SK-N-SH treated with all-trans-retinoic acid at 6 μM for 48 hours (cell line): Measurements from ENCODE around the gene PRKAR1B.

Experiments
- ATAC-seq: fragments of 200-7000 bp; cut with Tn5 transposase; 3 replicates; pipeline ENCODE4 v1.9.1; 2020; ENCODE audit warnings: mild to moderate bottlenecking, moderate library complexity
- ARNTL ChIP-seq: fragments of 450-650 bp; formaldehyde crosslinking; IDR thresholded peaks from 2 replicates; pipeline ENCODE4 v1.5.0; 2020; ENCODE audit warnings: low read depth, mild to moderate bottlenecking, moderate library complexity, borderline replicate concordance
- BACH2 ChIP-seq: fragments of 250-450 bp; sonication (Bioruptor Pico); IDR thresholded peaks from 2 replicates; pipeline ENCODE4 v1.9.0; 2021; ENCODE audit warnings: mild to moderate bottlenecking, borderline replicate concordance
- CREB5 ChIP-seq: fragments of 250-450 bp; sonication (Bioruptor Pico); IDR thresholded peaks from 2 replicates; pipeline ENCODE4 v1.5.1; 2020; ENCODE audit warnings: low read depth, mild to moderate bottlenecking, moderate library complexity
- CSDC2 ChIP-seq: fragments of 250-450 bp; sonication (Bioruptor Pico); IDR thresholded peaks from 2 replicates; pipeline ENCODE4 v1.5.0; 2020; ENCODE audit warnings: mild to moderate bottlenecking, moderate library complexity
- CSRNP3 ChIP-seq: fragments of 250-450 bp; sonication (Bioruptor Pico); IDR thresholded peaks from 2 replicates; pipeline ENCODE4 v1.5.1; 2021; ENCODE audit warnings: mild to moderate bottlenecking, moderate library complexity
- ESRRG ChIP-seq: fragments of 250-450 bp; sonication (Bioruptor Pico); IDR thresholded peaks from 2 replicates; pipeline ENCODE4 v1.6.1; 2021; ENCODE audit warnings: mild to moderate bottlenecking
- GLIS3 ChIP-seq: fragments of 250-450 bp; sonication (Bioruptor Pico); IDR thresholded peaks from 2 replicates; pipeline ENCODE4 v1.5.0; 2020; ENCODE audit warnings: mild to moderate bottlenecking, moderate library complexity
- OSR1 ChIP-seq: fragments of 250-450 bp; sonication (Bioruptor Pico); IDR thresholded peaks from 2 replicates; pipeline ENCODE4 v1.8.0; 2022; ENCODE audit warnings: moderate library complexity, mild to moderate bottlenecking, inconsistent platforms
- PATZ1 ChIP-seq: fragments of 250-450 bp; sonication (Bioruptor Pico); IDR thresholded peaks from 2 replicates; pipeline ENCODE4 v1.8.0; 2020; ENCODE audit warnings: mild to moderate bottlenecking, moderate library complexity, borderline replicate concordance
- POU6F1 ChIP-seq: fragments of 250-450 bp; sonication (Bioruptor Pico); IDR thresholded peaks from 2 replicates; pipeline ENCODE4 v1.8.0; 2021; ENCODE audit warnings: low read depth, mild to moderate bottlenecking, moderate library complexity, borderline replicate concordance
- PPARA ChIP-seq: fragments of 250-450 bp; sonication (Bioruptor Pico); IDR thresholded peaks from 2 replicates; pipeline ENCODE4 v1.5.0; 2020; ENCODE audit warnings: mild to moderate bottlenecking, borderline replicate concordance
- RARB ChIP-seq: fragments of 250-450 bp; sonication (Bioruptor Pico); IDR thresholded peaks from 2 replicates; pipeline ENCODE4 v1.8.0; 2021; ENCODE audit warnings: mild to moderate bottlenecking, moderate library complexity
- SNAI2 ChIP-seq: fragments of 250-450 bp; sonication (Bioruptor Pico); IDR thresholded peaks from 2 replicates; pipeline ENCODE4 v1.5.0; 2020; ENCODE audit warnings: mild to moderate bottlenecking, moderate library complexity
- TCF4 ChIP-seq: fragments of 250-450 bp; sonication (Bioruptor Pico); IDR thresholded peaks from 2 replicates; pipeline ENCODE4 v1.8.0; 2021; ENCODE audit warnings: mild to moderate bottlenecking, moderate library complexity, borderline replicate concordance
- TOX ChIP-seq: fragments of 250-450 bp; sonication (Bioruptor Pico); IDR thresholded peaks from 2 replicates; pipeline ENCODE4 v1.8.0; 2021; ENCODE audit warnings: mild to moderate bottlenecking, moderate library complexity, borderline replicate concordance
- TSHZ2 ChIP-seq: fragments of 250-450 bp; sonication (Bioruptor Pico); IDR thresholded peaks from 2 replicates; pipeline ENCODE4 v1.5.0; 2020; ENCODE audit warnings: mild to moderate bottlenecking, moderate library complexity
- ZC3H10 ChIP-seq: fragments of 250-450 bp; sonication (Bioruptor Pico); IDR thresholded peaks from 2 replicates; pipeline ENCODE4 v1.5.1; 2021; ENCODE audit warnings: mild to moderate bottlenecking, moderate library complexity
- ZFP3 ChIP-seq: fragments of 250-450 bp; sonication (Bioruptor Pico); IDR thresholded peaks from 2 replicates; pipeline ENCODE4 v1.5.0; 2020; ENCODE audit warnings: mild to moderate bottlenecking, moderate library complexity
- ZNF565 ChIP-seq: fragments of 450-650 bp; formaldehyde crosslinking; conservative IDR thresholded peaks from 2 replicates; pipeline ENCODE4 v1.5.0; 2020; ENCODE audit warnings: low read depth, mild to moderate bottlenecking, moderate library complexity
- ZNF70 ChIP-seq: fragments of 450-650 bp; formaldehyde crosslinking; IDR thresholded peaks from 2 replicates; pipeline ENCODE4 v1.5.0; 2020; ENCODE audit warnings: mild to moderate bottlenecking, moderate library complexity
- ZNF8 ChIP-seq: fragments of 450-650 bp; formaldehyde crosslinking; IDR thresholded peaks from 2 replicates; pipeline ENCODE4 v1.5.0; 2020; ENCODE audit warnings: mild to moderate bottlenecking, moderate library complexity

PRKAR1B gene

GRCh38 chr7:556837-557557, 170.1 kb downstream of the PRKAR1B start:
- no peak for ATAC-seq
- TF ChIP-seq ZFP3: no peak
- TF ChIP-seq CSDC2 (CRISPR knock-in tag): no peak
- no peak for TF ChIP-seq CSRNP3 (CRISPR knock-in tag)
- TF ChIP-seq ZC3H10 (CRISPR knock-in tag): no peak
- no peak for TF ChIP-seq TOX (CRISPR knock-in tag)

GRCh38 chr7:556291-556826, 170.7 kb downstream of the PRKAR1B start:
- TF ChIP-seq ESRRG (CRISPR knock-in tag) (no peak), ZNF70 (no peak), ZFP3 (no peak), ARNTL (CRISPR knock-in tag) (no peak)
- no peak for ATAC-seq

GRCh38 chr7:555551-556160, 171.4 kb downstream of the PRKAR1B start:
- no peak for TF ChIP-seq CREB5 (CRISPR knock-in tag)
- no peak for TF ChIP-seq TOX (CRISPR knock-in tag)
- TF ChIP-seq POU6F1: no peak
- no peak for TF ChIP-seq RARB (CRISPR knock-in tag)
- no peak for TF ChIP-seq SNAI2
- no peak for TF ChIP-seq ZNF565
- no peak for TF ChIP-seq ZC3H10 (CRISPR knock-in tag)
- no peak for TF ChIP-seq CSDC2 (CRISPR knock-in tag)
- no peak for TF ChIP-seq GLIS3 (CRISPR knock-in tag)
- TF ChIP-seq OSR1: no peak
- no peak for TF ChIP-seq ZNF8 (CRISPR knock-in tag)
- no peak for TF ChIP-seq PATZ1
- no peak for TF ChIP-seq ESRRG (CRISPR knock-in tag)
- TF ChIP-seq ZFP3: no peak
- no peak for TF ChIP-seq PPARA (CRISPR knock-in tag)
- no peak for TF ChIP-seq TCF4
- TF ChIP-seq BACH2: no peak
- ATAC-seq: no peak

- ATAC-seq: no peak
- TF ChIP-seq TSHZ2 (CRISPR knock-in tag): no peak
Measured at GRCh38 chr7:553636-554111, 173.4 kb downstream of the PRKAR1B start.
